PC-3 (cell line): ENCODE results near the gene KAT6B. TPM values are rescaled to one million over a fixed set of nuclear protein-coding genes. Genes with fewer than 3 reads are reported as not detected.

Experiments used
- ATAC-seq: fragments of 200-7000 bp; cut with Tn5 transposase; 2 replicates; pipeline ENCODE4 v1.9.1; 2020; ENCODE audit warnings: mild to moderate bottlenecking, moderate library complexity
- BruUV-seq: library from RNA; stranded (reverse); fragments of 400-500 nt; replicated peaks from 2 replicates; lab custom pipeline; 2021; lab: Mats Ljungman, UMichigan
- CTCF ChIA-PET: fragments of 300-600 bp; sonication (Branson Sonifier 250); formaldehyde crosslinking; loops from one replicate; lab custom pipeline; 2022; ENCODE audit warnings: antibody characterized with exemption; lab: Charles Lee
- POLR2A ChIA-PET: fragments of 300-600 bp; sonication (Branson Sonifier 250); formaldehyde crosslinking; loops from one replicate; lab custom pipeline; 2022; ENCODE audit warnings: antibody characterized with exemption; ENCODE audit not compliant: unreplicated experiment; lab: Charles Lee
- DNase-seq: peaks from one replicate; pipeline ENCODE4 v3.0.0-alpha.2; 2015
- H2AFZ ChIP-seq: fragments of 300-600 bp; sonication (generic); 2 replicates; pipeline ENCODE4 v1.6.0; 2016; ENCODE audit warnings: antibody characterized with exemption, low read length
- H3F3A ChIP-seq: fragments of 300-600 bp; sonication (generic); one replicate; pipeline ENCODE4 v1.6.0; 2017; ENCODE audit warnings: antibody characterized with exemption, low read length, control low read depth, mild to moderate bottlenecking; ENCODE audit not compliant: unreplicated experiment
- H3K27ac ChIP-seq: fragments of 300-600 bp; sonication (generic); 2 replicates; pipeline ENCODE4 v1.5.1; 2016; ENCODE audit warnings: mild to moderate bottlenecking, low read length
- H3K27me3 ChIP-seq: fragments of 300-600 bp; sonication (generic); 2 replicates; pipeline ENCODE4 v1.6.1; 2016; ENCODE audit warnings: low read length, mixed read lengths
- H3K36me3 ChIP-seq: fragments of 300-600 bp; sonication (generic); 2 replicates; pipeline ENCODE4 v1.6.1; 2016; ENCODE audit warnings: low read depth, mixed run types, low read length, mixed read lengths
- H3K4me1 ChIP-seq: fragments of 300-600 bp; sonication (generic); 2 replicates; pipeline ENCODE4 v1.5.1; 2016; ENCODE audit warnings: low read length; ENCODE audit not compliant: insufficient read depth
- H3K4me2 ChIP-seq: fragments of 300-600 bp; sonication (generic); 2 replicates; pipeline ENCODE4 v1.6.0; 2016; ENCODE audit warnings: low read length
- H3K4me3 ChIP-seq: fragments of 300-600 bp; sonication (generic); 2 replicates; pipeline ENCODE4 v1.5.1; 2016; ENCODE audit warnings: mild to moderate bottlenecking, low read length, mixed read lengths
- H3K79me2 ChIP-seq: fragments of 300-600 bp; sonication (generic); 2 replicates; pipeline ENCODE4 v1.6.1; 2017; ENCODE audit warnings: low read length, mixed read lengths
- H3K9ac ChIP-seq: fragments of 300-600 bp; sonication (generic); 2 replicates; pipeline ENCODE4 v1.6.0; 2016; ENCODE audit warnings: mild to moderate bottlenecking, low read length
- H3K9me2 ChIP-seq: fragments of 300-600 bp; sonication (generic); replicated peaks from 2 replicates; pipeline ENCODE4 v1.6.1; 2016; ENCODE audit warnings: mixed run types, low read length, mixed read lengths
- H3K9me3 ChIP-seq: fragments of 300-600 bp; sonication (generic); 2 replicates; pipeline ENCODE4 v1.6.1; 2016; ENCODE audit warnings: low read length, mixed read lengths
- H4K20me1 ChIP-seq: fragments of 300-600 bp; sonication (generic); 2 replicates; pipeline ENCODE4 v1.6.1; 2016; ENCODE audit warnings: low read length, mixed read lengths
- CTCF ChIP-seq: fragments of 300-600 bp; sonication (generic); conservative IDR thresholded peaks from 2 replicates; pipeline ENCODE4 v1.5.1; 2017; ENCODE audit warnings: antibody characterized with exemption, low read depth, mild to moderate bottlenecking, low read length
- EZH2 ChIP-seq: fragments of 300-600 bp; sonication (generic); IDR thresholded peaks from one replicate; pipeline ENCODE4 v1.6.1; 2017; ENCODE audit warnings: antibody characterized with exemption, mild to moderate bottlenecking, low read length; ENCODE audit not compliant: unreplicated experiment
- EZH2phosphoT487 ChIP-seq: fragments of 300-600 bp; sonication (generic); IDR thresholded peaks from 2 replicates; pipeline ENCODE4 v1.6.1; 2018; ENCODE audit warnings: mild to moderate bottlenecking, antibody characterized with exemption, low read length, borderline replicate concordance
- intact Hi-C: fragments of 100-400 bp; cut with micrococcal nuclease; formaldehyde crosslinking; loops from 2 replicates; pipeline ENCODE4 v1.9.0; 2023
- total RNA-seq: library from RNA; depleted of rRNA; stranded (reverse); fragments of >200 nt; gene quantifications from 2 replicates; pipeline ENCODE4 v1.2.3, GENCODE V29; 2014

Gene KAT6B
- total RNA-seq, 1 experiment from 2014 or later: 94.5 TPM

- H4K20me1 ChIP-seq: no peaks in the 10 kb centered on the region
- H3K27me3 ChIP-seq: no peaks in the 10 kb centered on the region
- H3F3A ChIP-seq: no peaks in the 10 kb centered on the region
- H2AFZ ChIP-seq: no peak overlapping the region
- ChIA-PET CTCF (no interaction called here), POLR2A (no interaction called here)
- no peaks in the 10 kb centered on the region for H3K79me2 ChIP-seq
- no peaks in the 10 kb centered on the region for H3K9me3 ChIP-seq
- intact Hi-C loops: no loop called here
- BruUV-seq: no TSS peak
- H3K4me3 ChIP-seq: no peak overlapping the region
- ATAC-seq (no peak), DNase-seq (no peak)
- no peak overlapping the region for H3K27ac ChIP-seq
- no peak overlapping the region for H3K9ac ChIP-seq
- no peak overlapping the region for H3K4me2 ChIP-seq
- no peaks in the 10 kb centered on the region for H3K9me2 ChIP-seq
- TF ChIP-seq EZH2 (no peak), CTCF (no peak), EZH2phosphoT487 (no peak)
- H3K4me1 ChIP-seq: no peaks in the 10 kb centered on the region
- peaks cover 11% of the 10 kb centered on the region; the same call in 1 of the 2 replicates for H3K36me3 ChIP-seq
Observed at GRCh38 chr10:75010373-75010772, 184.0 kb downstream of the KAT6B start.

- POLR2A ChIA-PET: no interaction called here
- Histone ChIP-seq H3K9ac (no peak overlapping the region), H3K27ac (no peak overlapping the region), H3K9me2 (no peaks in the 10 kb centered on the region), H2AFZ (no peak overlapping the region), H3F3A (no peaks in the 10 kb centered on the region), H3K9me3 (no peaks in the 10 kb centered on the region), H3K79me2 (no peaks in the 10 kb centered on the region), H4K20me1 (no peaks in the 10 kb centered on the region), H3K4me3 (no peak overlapping the region), H3K27me3 (no peaks in the 10 kb centered on the region), H3K4me2 (no peak overlapping the region), H3K36me3 (peaks cover 13% of the 10 kb centered on the region; the same call in 1 of the 2 replicates), H3K4me1 (no peaks in the 10 kb centered on the region)
- BruUV-seq: no TSS peak
- no peak for DNase-seq
- intact Hi-C loops: no loop called here
- TF ChIP-seq EZH2phosphoT487 (no peak), EZH2 (no peak), CTCF (no peak)
- ATAC-seq: no peak
- CTCF ChIA-PET: no interaction called here
Observed at GRCh38 chr10:75011221-75011620, 184.8 kb downstream of the KAT6B start.

GRCh38 chr10:75012471-75012870 is 186.1 kb downstream of the KAT6B start:
- no TSS peak for BruUV-seq
- Histone ChIP-seq H4K20me1 (no peaks in the 10 kb centered on the region), H3K9me3 (no peaks in the 10 kb centered on the region), H3K9ac (no peak overlapping the region), H3K36me3 (peaks cover 10% of the 10 kb centered on the region; the same call in 1 of the 2 replicates), H3K27me3 (no peaks in the 10 kb centered on the region), H3F3A (no peaks in the 10 kb centered on the region), H2AFZ (no peak overlapping the region), H3K4me1 (no peaks in the 10 kb centered on the region), H3K79me2 (no peaks in the 10 kb centered on the region), H3K4me3 (no peak overlapping the region), H3K9me2 (no peaks in the 10 kb centered on the region), H3K4me2 (no peak overlapping the region), H3K27ac (no peak overlapping the region)
- intact Hi-C loops: no loop called here
- no peak for TF ChIP-seq CTCF
- no peak for TF ChIP-seq EZH2
- ChIA-PET CTCF (no interaction called here), POLR2A (no interaction called here)
- ATAC-seq (no peak), DNase-seq (no peak)
